ACHN (cell line): ENCODE data around the gene PTP4A1.

ENCODE experiments used
- DNase-seq: peaks from one replicate; pipeline ENCODE4 v3.0.0-alpha.2; 2015
- in situ Hi-C: cut with HindIII; loops from 2 replicates; pipeline ENCODE4 v1.10.0; 2017; ENCODE audit warnings: low sequenced_read_pairs, low pct_ligation_motif_present, low pct_unique_long_range_greater_than_20kb

PTP4A1 gene

DNA sequence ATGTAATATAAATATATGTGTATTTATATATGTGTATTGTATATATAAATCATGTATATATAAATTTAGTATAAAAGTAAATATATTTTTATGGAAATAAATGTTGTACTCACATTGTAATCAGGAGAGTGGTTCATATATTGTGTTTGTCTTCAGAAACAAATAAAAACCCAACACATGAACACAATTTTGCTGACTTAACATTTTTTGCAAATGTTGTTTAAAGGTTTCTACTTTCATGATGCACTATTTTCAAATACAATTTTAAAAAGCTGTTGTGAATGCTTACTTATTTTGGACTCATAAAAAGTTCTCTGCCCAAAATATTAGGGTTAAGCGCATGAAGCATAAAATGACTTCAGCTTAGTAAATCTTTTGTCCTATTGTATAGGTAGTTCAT lies 39.3 kb downstream of the PTP4A1 start:
- no peak for DNase-seq
- in situ Hi-C loops, result no loop called here

DNA sequence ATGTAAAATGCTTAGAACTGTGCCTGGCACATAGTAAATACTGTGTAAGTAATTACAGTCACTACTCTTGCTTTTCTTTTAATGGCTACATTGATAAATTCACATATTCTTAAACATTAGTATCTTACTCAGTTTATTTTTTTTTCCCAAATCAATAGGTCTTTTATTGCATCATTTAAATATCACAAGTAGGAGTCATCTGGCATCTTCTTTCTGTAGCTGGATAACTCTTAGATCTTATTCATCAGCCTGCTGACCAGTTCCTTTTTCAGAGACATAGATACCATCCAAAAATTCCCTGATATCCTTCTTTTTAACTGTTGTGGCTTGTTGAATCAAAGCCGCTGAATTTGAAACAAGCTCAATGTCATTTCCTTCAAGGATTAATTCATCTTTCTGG lies 43.3 kb downstream of the PTP4A1 start:
- in situ Hi-C loops, result no loop called here
- DNase-seq, result no peak
